Mesenteric fat pad (tissue), 1 donor: Measurements from ENCODE around the gene GOLGA8M. TPM values are rescaled to one million over a fixed set of nuclear protein-coding genes. Genes with fewer than 3 reads are reported as not detected.
"Not testable (repeated sequence)": the region's sequence is repeated elsewhere in the genome, so short reads cannot be mapped to it uniquely, and the experiment has no call there.

Source experiments
- DNase-seq: peaks from one replicate; pipeline ENCODE4 v3.0.0-alpha.2; 2020; ENCODE audit warnings: low spot score
- long read RNA-seq: library from polyadenylated mRNA; unstranded; transcript quantifications from one replicate; pipeline ENCODE4 v2.0.0, GENCODE V29; 2020
- total RNA-seq: library from RNA; stranded (reverse); fragmentation: NEBNext Ultra II Directional; extraction: Animal tissue kit (Norgen Biotek cat#: 25700); gene quantifications from one replicate; pipeline ENCODE4 v1.2.1, GENCODE V29; 2021
- donor health status: DM: yes; HTN: yes; CAD: no.

Gene GOLGA8M
- 5.8 TPM for total RNA-seq
- long read RNA-seq, partial matches to known transcripts, result 0 of 2 reads
- long read RNA-seq, other reads (novel, unspliced or antisense), result 2 of 2 reads

GRCh38 chr15:28712270-28712669, at the start of gene GOLGA8M:
Gene GOLGA8M (minus strand): TSS chr15:28712421. CDS start chr15:28712323, 98 bp downstream.
- not testable (repeated sequence) for DNase-seq

- not testable (repeated sequence) for DNase-seq
Measured at GRCh38 chr15:28742890-28743289, 30.7 kb upstream of the GOLGA8M start.

- not testable (repeated sequence) for DNase-seq
Measured at GRCh38 chr15:28738590-28739292, 26.5 kb upstream of the GOLGA8M start.

GRCh38 chr15:28738200-28738561, 26.0 kb upstream of the GOLGA8M start:
- not testable (repeated sequence) for DNase-seq

GRCh38 chr15:28737521-28738199, 25.4 kb upstream of the GOLGA8M start:
- not testable (repeated sequence) for DNase-seq

- not testable (repeated sequence) for DNase-seq
Measured at GRCh38 chr15:28728061-28728460, 15.8 kb upstream of the GOLGA8M start.

- not testable (repeated sequence) for DNase-seq
Measured at GRCh38 chr15:28727026-28727425, 14.8 kb upstream of the GOLGA8M start.

- DNase-seq, result no peak
Measured at GRCh38 chr15:28726102-28726501, 13.9 kb upstream of the GOLGA8M start.

GRCh38 chr15:28725556-28725955, 13.3 kb upstream of the GOLGA8M start:
- no peak for DNase-seq

GRCh38 chr15:28723986-28724385, 11.8 kb upstream of the GOLGA8M start:
- not testable (repeated sequence) for DNase-seq

- not testable (repeated sequence) for DNase-seq
Measured at GRCh38 chr15:28719626-28720025, 7.4 kb upstream of the GOLGA8M start.

- not testable (repeated sequence) for DNase-seq
Measured at GRCh38 chr15:28718576-28718975, 6.4 kb upstream of the GOLGA8M start.

- DNase-seq, result not testable (repeated sequence)
Measured at GRCh38 chr15:28714176-28714575, 2.0 kb upstream of the GOLGA8M start.

GRCh38 chr15:28703927-28704326, 8.3 kb downstream of the GOLGA8M start:
- not testable (repeated sequence) for DNase-seq

- DNase-seq, result not testable (repeated sequence)
Measured at GRCh38 chr15:28702427-28702826, 9.8 kb downstream of the GOLGA8M start.

GRCh38 chr15:28694006-28694751, 18.0 kb downstream of the GOLGA8M start:
- DNase-seq, result not testable (repeated sequence)

GRCh38 chr15:28693021-28693420, 19.2 kb downstream of the GOLGA8M start:
- not testable (repeated sequence) for DNase-seq

GRCh38 chr15:28673533-28673932, 38.7 kb downstream of the GOLGA8M start:
- DNase-seq, result not testable (repeated sequence)

- DNase-seq, result not testable (repeated sequence)
Measured at GRCh38 chr15:28672122-28672521, 40.1 kb downstream of the GOLGA8M start.

GRCh38 chr15:28666402-28666801, 45.8 kb downstream of the GOLGA8M start:
- DNase-seq, result not testable (repeated sequence)

- not testable (repeated sequence) for DNase-seq
Measured at GRCh38 chr15:28664575-28664974, 47.6 kb downstream of the GOLGA8M start.

- not testable (repeated sequence) for DNase-seq
Measured at GRCh38 chr15:28663717-28664116, 48.5 kb downstream of the GOLGA8M start.
